Inflammatory macrophage treated with lipopolysaccharide for 1 hour (primary cell): ENCODE data around the gene LRRIQ4.

ENCODE experiments used
- DNase-seq, 2 donors: peaks; one replicate each; pipeline ENCODE4 v3.0.0-alpha.2; 2020 to 2022

LRRIQ4 gene

GRCh38 chr3:169811631-169812331, 889 bp upstream of the LRRIQ4 start:
- peak; percentile 6 to 10 for DNase-seq

- DNase-seq, result no peak
Measured at GRCh38 chr3:169813278-169813677, 608 bp downstream of the LRRIQ4 start.

GRCh38 chr3:169813757-169814517, 1.3 kb downstream of the LRRIQ4 start:
- peak; percentile 30 for DNase-seq

GRCh38 chr3:169815590-169816150, 3.0 kb downstream of the LRRIQ4 start:
- no peak for DNase-seq

GRCh38 chr3:169818316-169818715, 5.6 kb downstream of the LRRIQ4 start:
- peak in 1 of 2 donors; percentile 9 for DNase-seq

- no peak for DNase-seq
Measured at GRCh38 chr3:169822091-169822490, 9.4 kb downstream of the LRRIQ4 start.

- DNase-seq, result no peak
Measured at GRCh38 chr3:169822540-169822939, 9.9 kb downstream of the LRRIQ4 start.

- DNase-seq, result no peak
Measured at GRCh38 chr3:169822983-169823382, 10.3 kb downstream of the LRRIQ4 start.

GRCh38 chr3:169825316-169825715, 12.6 kb downstream of the LRRIQ4 start:
- DNase-seq, result no peak

- DNase-seq, result peak; percentile 43 to 55
Measured at GRCh38 chr3:169827712-169828111, 15.0 kb downstream of the LRRIQ4 start.

- DNase-seq, result no peak
Measured at GRCh38 chr3:169835533-169835932, 22.9 kb downstream of the LRRIQ4 start.

- peak in 1 of 2 donors; percentile 9 for DNase-seq
Measured at GRCh38 chr3:169836078-169836941, 23.6 kb downstream of the LRRIQ4 start.

- DNase-seq, result no peak
Measured at GRCh38 chr3:169836942-169837275, 24.2 kb downstream of the LRRIQ4 start.

GRCh38 chr3:169838511-169839030, 25.9 kb downstream of the LRRIQ4 start:
- no peak for DNase-seq

GRCh38 chr3:169841171-169841570, 28.5 kb downstream of the LRRIQ4 start:
- no peak for DNase-seq

GRCh38 chr3:169842960-169843359, 30.3 kb downstream of the LRRIQ4 start:
- peak; percentile 10 to 22 for DNase-seq

- no peak for DNase-seq
Measured at GRCh38 chr3:169846458-169847193, 34.0 kb downstream of the LRRIQ4 start.

- no peak for DNase-seq
Measured at GRCh38 chr3:169847896-169848295, 35.2 kb downstream of the LRRIQ4 start.

- no peak for DNase-seq
Measured at GRCh38 chr3:169848741-169849140, 36.1 kb downstream of the LRRIQ4 start.

- DNase-seq, result no peak
Measured at GRCh38 chr3:169850618-169851017, 37.9 kb downstream of the LRRIQ4 start.

GRCh38 chr3:169855514-169855913, 42.8 kb downstream of the LRRIQ4 start:
- no peak for DNase-seq

- no peak for DNase-seq
Measured at GRCh38 chr3:169857811-169858210, 45.1 kb downstream of the LRRIQ4 start.
